ENCODE measurements around the gene CREB1. TPM values are rescaled to one million over a fixed set of nuclear protein-coding genes. Genes with fewer than 3 reads are reported as not detected.
"Not testable (repeated sequence)": the region's sequence is repeated elsewhere in the genome, so short reads cannot be mapped to it uniquely, and the experiment has no call there.

The CREB1 gene
- total RNA-seq, 1 experiment from 2014 or later, result 71.3 TPM

DNA sequence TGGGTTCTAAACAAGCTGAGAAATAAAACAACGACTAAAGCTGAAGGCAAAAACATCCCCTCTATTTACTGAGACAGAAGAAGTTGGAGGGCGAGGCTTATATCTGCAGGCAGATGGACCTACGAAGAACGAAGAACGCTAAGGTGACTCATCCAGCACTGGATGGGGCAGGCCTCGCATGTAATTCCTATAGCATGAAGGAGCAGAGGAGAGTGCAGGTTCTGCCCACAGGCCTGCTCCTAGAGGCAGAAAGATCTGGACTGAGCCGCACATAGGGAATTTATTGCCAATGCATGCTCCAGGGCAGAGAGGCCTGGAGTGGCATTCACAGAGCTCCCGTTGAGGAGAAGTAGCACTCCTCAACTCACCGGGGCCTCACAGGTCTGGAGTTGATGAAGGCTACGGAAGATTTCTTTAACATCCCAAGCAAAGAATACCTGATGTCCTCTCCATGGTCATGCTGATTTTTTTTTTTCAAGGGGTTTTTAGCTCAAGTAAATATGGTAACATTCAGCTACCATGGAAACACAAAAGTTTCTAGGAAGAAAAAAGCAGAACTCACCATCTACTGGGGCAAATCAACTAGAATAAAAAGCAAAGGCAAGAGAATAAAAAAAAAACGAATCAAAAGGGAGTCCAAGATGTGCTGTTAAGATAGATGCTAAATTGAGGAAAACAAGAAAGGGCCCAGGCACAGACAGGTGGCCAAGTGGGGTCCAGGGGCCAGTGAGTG, 105.9 kb downstream of the CREB1 start:
- no TSS peak for BruUV-seq (replicated peaks)
- TF ChIP-seq, protein P1, sequence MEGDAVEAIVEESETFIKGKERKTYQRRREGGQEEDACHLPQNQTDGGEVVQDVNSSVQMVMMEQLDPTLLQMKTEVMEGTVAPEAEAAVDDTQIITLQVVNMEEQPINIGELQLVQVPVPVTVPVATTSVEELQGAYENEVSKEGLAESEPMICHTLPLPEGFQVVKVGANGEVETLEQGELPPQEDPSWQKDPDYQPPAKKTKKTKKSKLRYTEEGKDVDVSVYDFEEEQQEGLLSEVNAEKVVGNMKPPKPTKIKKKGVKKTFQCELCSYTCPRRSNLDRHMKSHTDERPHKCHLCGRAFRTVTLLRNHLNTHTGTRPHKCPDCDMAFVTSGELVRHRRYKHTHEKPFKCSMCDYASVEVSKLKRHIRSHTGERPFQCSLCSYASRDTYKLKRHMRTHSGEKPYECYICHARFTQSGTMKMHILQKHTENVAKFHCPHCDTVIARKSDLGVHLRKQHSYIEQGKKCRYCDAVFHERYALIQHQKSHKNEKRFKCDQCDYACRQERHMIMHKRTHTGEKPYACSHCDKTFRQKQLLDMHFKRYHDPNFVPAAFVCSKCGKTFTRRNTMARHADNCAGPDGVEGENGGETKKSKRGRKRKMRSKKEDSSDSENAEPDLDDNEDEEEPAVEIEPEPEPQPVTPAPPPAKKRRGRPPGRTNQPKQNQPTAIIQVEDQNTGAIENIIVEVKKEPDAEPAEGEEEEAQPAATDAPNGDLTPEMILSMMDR (IDR thresholded peaks at IDR 0.05; ENCODE audit: unreplicated experiment), result no peak
- intact Hi-C loops (cut with micrococcal nuclease), result no loop called here
- peak; percentile 81 for DNase-seq (ENCODE audit: unreplicated experiment)
- Mint-ChIP-seq H3K27me3 (ENCODE audit: insufficient read depth, unreplicated experiment) (no peaks in the 10 kb centered on the region), H3K4me3 (ENCODE audit: unreplicated experiment) (no peak overlapping the region), H3K27ac (ENCODE audit: low read depth, unreplicated experiment) (peak overlapping the region; percentile 53), H3K9me3 (ENCODE audit: unreplicated experiment) (no peaks in the 10 kb centered on the region), H3K4me1 (ENCODE audit: insufficient read depth, unreplicated experiment) (peaks cover 27% of the 10 kb centered on the region), H3K36me3 (ENCODE audit: insufficient read depth, unreplicated experiment) (no peaks in the 10 kb centered on the region)
- CTCF ChIA-PET, result interaction anchor here (0.6 to 4.2 kb wide), 10 partner anchors 9 to 317 kb away, joined by 3 to 26 read pairs (median 4); partner anchors contain the start of gene METTL21A
- POLR2A ChIA-PET, result interaction anchor here (0.9 to 2.8 kb wide), 7 partner anchors 8 to 106 kb away, joined by 3 to 11 read pairs (median 4); partner anchors contain the start of genes CCNYL1, CREB1 and METTL21A

DNA sequence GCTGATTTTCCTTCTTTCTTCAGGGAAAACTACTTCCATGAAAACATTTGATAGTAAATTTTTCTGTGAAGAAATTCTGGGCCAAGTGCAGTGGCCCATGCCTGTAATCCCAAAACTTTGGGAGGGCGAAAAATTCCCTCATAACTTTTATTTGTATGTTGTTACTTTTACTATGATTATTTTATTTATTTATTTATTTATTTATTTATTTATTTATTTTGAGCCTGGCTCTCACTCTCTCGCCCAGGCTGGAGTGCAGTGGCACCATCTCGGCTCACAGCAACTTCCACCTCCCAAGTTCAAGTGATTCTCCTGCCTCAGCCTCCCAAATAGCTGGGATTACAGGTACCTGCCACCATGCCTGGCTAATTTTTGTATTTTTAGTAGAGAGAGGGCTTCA, 109.5 kb downstream of the CREB1 start:
- ChIA-PET POLR2A (interaction anchor here (0.8 to 0.9 kb wide), 2 partner anchors 15 to 28 kb away, joined by 3 read pairs; partner anchors contain the start of gene METTL21A), CTCF (interaction anchor here (1.0 to 1.4 kb wide), 2 partner anchors 73 to 79 kb away, joined by 3 read pairs; no protein-coding TSS in a partner anchor)
- DNase-seq (ENCODE audit: unreplicated experiment); intact Hi-C loops (cut with micrococcal nuclease); H3K36me3 Mint-ChIP-seq (ENCODE audit: insufficient read depth, unreplicated experiment); BruUV-seq (replicated peaks); H3K27me3 Mint-ChIP-seq (ENCODE audit: insufficient read depth, unreplicated experiment); H3K4me3 Mint-ChIP-seq (ENCODE audit: unreplicated experiment); H3K27ac Mint-ChIP-seq (ENCODE audit: low read depth, unreplicated experiment); H3K9me3 Mint-ChIP-seq (ENCODE audit: unreplicated experiment): not testable (repeated sequence)
- H3K4me1 Mint-ChIP-seq (ENCODE audit: insufficient read depth, unreplicated experiment), result peaks cover 12% of the 10 kb centered on the region

DNA sequence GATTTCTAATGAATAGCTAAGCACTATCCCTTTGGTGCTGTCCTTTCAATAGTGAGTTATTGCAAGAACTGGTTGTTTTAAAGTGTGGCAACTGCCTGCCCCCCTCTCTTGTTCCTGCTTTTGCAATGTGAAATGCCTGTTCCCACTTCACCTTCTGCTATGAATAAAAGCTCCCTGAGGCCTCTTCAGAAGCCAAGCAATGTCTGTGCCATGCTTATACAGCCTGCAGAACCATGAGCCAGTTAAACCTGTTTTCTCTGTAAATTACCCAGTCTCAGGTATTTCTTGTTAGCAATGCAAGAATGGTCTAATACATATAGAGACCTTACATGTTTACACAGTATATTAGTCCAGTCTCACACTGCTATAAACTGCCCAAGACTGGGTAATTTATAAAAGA, 110.4 kb downstream of the CREB1 start:
- no peaks in the 10 kb centered on the region for H3K36me3 Mint-ChIP-seq (ENCODE audit: insufficient read depth, unreplicated experiment)
- no peaks in the 10 kb centered on the region for H3K9me3 Mint-ChIP-seq (ENCODE audit: unreplicated experiment)
- H3K27me3 Mint-ChIP-seq (ENCODE audit: insufficient read depth, unreplicated experiment), result no peaks in the 10 kb centered on the region
- H3K4me3 Mint-ChIP-seq (ENCODE audit: unreplicated experiment), result no peak overlapping the region
- no peak for DNase-seq (ENCODE audit: unreplicated experiment)
- no peak overlapping the region for H3K27ac Mint-ChIP-seq (ENCODE audit: low read depth, unreplicated experiment)
- POLR2A ChIA-PET, result interaction anchor here (0.8 kb wide), 1 partner anchor 15 kb away, joined by 3 read pairs; the partner anchor contains the start of gene METTL21A
- BruUV-seq (replicated peaks), result no TSS peak
- H3K4me1 Mint-ChIP-seq (ENCODE audit: insufficient read depth, unreplicated experiment), result peaks cover 11% of the 10 kb centered on the region
- TF ChIP-seq, protein P1 (IDR thresholded peaks at IDR 0.05; ENCODE audit: unreplicated experiment), result no peak
- intact Hi-C loops (cut with micrococcal nuclease), result no loop called here
- CTCF ChIA-PET, result interaction anchor here (1.4 kb wide), 1 partner anchor 72 kb away, joined by 3 read pairs; no protein-coding TSS in a partner anchor

DNA sequence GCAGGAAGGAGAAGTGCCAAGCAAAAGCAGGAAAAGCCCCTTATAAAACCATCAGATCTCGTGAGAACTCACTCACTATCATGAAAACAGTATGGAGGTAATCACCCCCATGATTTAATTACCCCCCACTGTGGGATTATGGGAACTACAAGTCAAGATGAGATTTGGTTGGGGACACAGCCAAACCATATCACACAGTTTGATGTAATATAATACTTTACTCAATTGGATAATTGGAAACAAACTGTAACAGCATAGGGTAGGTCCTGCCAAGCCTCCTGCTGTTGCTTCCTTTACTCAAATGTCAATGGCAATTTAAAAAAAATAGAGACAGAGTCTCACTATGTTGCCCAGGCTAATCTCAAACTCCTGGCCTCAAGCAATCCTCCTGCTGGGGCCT, 110.9 kb downstream of the CREB1 start:
- TF ChIP-seq, protein P1 (IDR thresholded peaks at IDR 0.05; ENCODE audit: unreplicated experiment), result no peak
- Mint-ChIP-seq H3K27ac (ENCODE audit: low read depth, unreplicated experiment) (no peak overlapping the region), H3K4me3 (ENCODE audit: unreplicated experiment) (no peak overlapping the region), H3K9me3 (ENCODE audit: unreplicated experiment) (no peaks in the 10 kb centered on the region), H3K36me3 (ENCODE audit: insufficient read depth, unreplicated experiment) (no peaks in the 10 kb centered on the region), H3K4me1 (ENCODE audit: insufficient read depth, unreplicated experiment) (peaks cover 6% of the 10 kb centered on the region), H3K27me3 (ENCODE audit: insufficient read depth, unreplicated experiment) (no peaks in the 10 kb centered on the region)
- BruUV-seq (replicated peaks), result no TSS peak
- ChIA-PET POLR2A (no interaction called here), CTCF (interaction anchor here (0.6 to 1.4 kb wide), 2 partner anchors 72 to 1262 kb away, joined by 3 read pairs; no protein-coding TSS in a partner anchor)
- intact Hi-C loops (cut with micrococcal nuclease), result no loop called here
- no peak for DNase-seq (ENCODE audit: unreplicated experiment)

Measured in MCF 10A (cell line).